Hepatocyte (in vitro differentiated cells): ENCODE data around the gene HNRNPA3. TPM values are rescaled to one million over a fixed set of nuclear protein-coding genes. Genes with fewer than 3 reads are reported as not detected.

Source experiments
- DNase-seq: peaks from one replicate; pipeline ENCODE4 v3.0.0-alpha.2; 2016; ENCODE audit warnings: low spot score
- H2AFZ ChIP-seq: fragments of 200-600 bp; sonication (generic); 2 replicates; pipeline ENCODE4 v1.6.0; 2016; ENCODE audit warnings: antibody characterized with exemption, mild to moderate bottlenecking
- H3K27ac ChIP-seq: fragments of 200-600 bp; sonication (generic); 2 replicates; pipeline ENCODE4 v1.5.1; 2016; ENCODE audit warnings: mild to moderate bottlenecking
- H3K27me3 ChIP-seq: fragments of 200-600 bp; sonication (generic); 2 replicates; pipeline ENCODE4 v1.6.1; 2016
- H3K36me3 ChIP-seq: fragments of 200-600 bp; sonication (generic); replicated peaks from 2 replicates; pipeline ENCODE4 v1.5.1; 2016; ENCODE audit warnings: low read depth; ENCODE audit not compliant: insufficient read depth
- H3K4me1 ChIP-seq: fragments of 200-600 bp; sonication (generic); 2 replicates; pipeline ENCODE4 v1.5.1; 2016; ENCODE audit warnings: mild to moderate bottlenecking, moderate library complexity; ENCODE audit not compliant: insufficient read depth
- H3K4me2 ChIP-seq: fragments of 200-600 bp; sonication (generic); 2 replicates; pipeline ENCODE4 v1.6.0; 2016
- H3K4me3 ChIP-seq: fragments of 200-600 bp; sonication (generic); 2 replicates; pipeline ENCODE4 v1.5.1; 2016; ENCODE audit warnings: mild to moderate bottlenecking
- H3K79me2 ChIP-seq: fragments of 200-600 bp; sonication (generic); 2 replicates; pipeline ENCODE4 v1.6.0; 2017; ENCODE audit warnings: mild to moderate bottlenecking
- H3K9me2 ChIP-seq: fragments of 200-600 bp; sonication (generic); replicated peaks from 2 replicates; pipeline ENCODE4 v1.6.0; 2017; ENCODE audit warnings: mild to moderate bottlenecking; ENCODE audit not compliant: insufficient read depth
- H3K9me3 ChIP-seq: fragments of 200-600 bp; sonication (generic); 2 replicates; pipeline ENCODE4 v1.5.1; 2016; ENCODE audit warnings: low read depth, mild to moderate bottlenecking
- H4K20me1 ChIP-seq: fragments of 200-600 bp; sonication (generic); 2 replicates; pipeline ENCODE4 v1.6.0; 2016; ENCODE audit warnings: mild to moderate bottlenecking; ENCODE audit not compliant: insufficient read depth, poor library complexity, severe bottlenecking
- EZH2 ChIP-seq: fragments of 200-600 bp; sonication (generic); IDR thresholded peaks from 2 replicates; pipeline ENCODE4 v1.6.1; 2016; ENCODE audit warnings: antibody characterized with exemption, mild to moderate bottlenecking, borderline replicate concordance
- EZH2phosphoT487 ChIP-seq: fragments of 200-600 bp; sonication (generic); IDR thresholded peaks from one replicate; pipeline ENCODE4 v1.6.1; 2018; ENCODE audit warnings: antibody characterized with exemption, mild to moderate bottlenecking, low read depth, moderate library complexity; ENCODE audit not compliant: unreplicated experiment, severe bottlenecking
- WGBS: methylation state at CpG from one replicate; pipeline ENCODE4 v1.1.6; 2016; ENCODE audit warnings: low lambda C conversion rate; ENCODE audit errors: missing lambda C conversion rate; 5-methylcytosine and 5-hydroxymethylcytosine counted together
- polyA plus RNA-seq: library from polyadenylated mRNA; unstranded; fragments of >200 nt; fragmentation: Nextera tagmentation; extraction: Ambion mirVana; gene quantifications from 2 replicates; pipeline ENCODE4 v1.2.1, GENCODE V29; 2016
- total RNA-seq: library from RNA; depleted of rRNA; stranded (reverse); fragments of >200 nt; gene quantifications from 2 replicates; pipeline ENCODE4 v1.2.3, GENCODE V29; 2014
- TF ChIP-seq, protein P1 (sequence below): fragments of 200-600 bp; sonication (generic); IDR thresholded peaks from 2 replicates; pipeline ENCODE4 v1.5.1; 2016; ENCODE audit warnings: antibody characterized with exemption, mild to moderate bottlenecking; ENCODE audit not compliant: poor library complexity

The HNRNPA3 gene
- total and polyA plus RNA-seq, 2 experiments from 2014 or later: 56.1 to 59.5 TPM

DNA sequence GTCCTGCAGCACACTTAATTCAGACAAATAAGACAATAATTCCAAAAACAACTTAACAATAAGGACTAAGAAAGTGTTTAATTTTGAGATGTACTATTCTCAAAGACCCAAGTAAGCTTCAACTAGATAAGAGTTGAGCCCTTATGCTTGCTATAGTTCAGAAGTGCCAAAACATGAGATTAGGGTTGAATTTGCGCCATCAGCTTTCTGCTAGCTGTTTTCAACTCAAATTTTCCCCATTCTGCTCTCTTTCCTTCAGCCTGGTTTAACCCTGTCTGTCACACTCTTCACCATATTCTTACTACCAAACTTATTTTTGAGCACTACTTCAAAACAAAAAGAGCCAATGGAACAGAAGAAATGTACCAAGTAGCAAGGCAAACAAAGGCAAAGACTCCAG, 47.8 kb downstream of the HNRNPA3 start:
- peak overlapping the region; percentile 80 for H3K4me2 ChIP-seq
- no peak for TF ChIP-seq EZH2phosphoT487
- TF ChIP-seq, protein P1, sequence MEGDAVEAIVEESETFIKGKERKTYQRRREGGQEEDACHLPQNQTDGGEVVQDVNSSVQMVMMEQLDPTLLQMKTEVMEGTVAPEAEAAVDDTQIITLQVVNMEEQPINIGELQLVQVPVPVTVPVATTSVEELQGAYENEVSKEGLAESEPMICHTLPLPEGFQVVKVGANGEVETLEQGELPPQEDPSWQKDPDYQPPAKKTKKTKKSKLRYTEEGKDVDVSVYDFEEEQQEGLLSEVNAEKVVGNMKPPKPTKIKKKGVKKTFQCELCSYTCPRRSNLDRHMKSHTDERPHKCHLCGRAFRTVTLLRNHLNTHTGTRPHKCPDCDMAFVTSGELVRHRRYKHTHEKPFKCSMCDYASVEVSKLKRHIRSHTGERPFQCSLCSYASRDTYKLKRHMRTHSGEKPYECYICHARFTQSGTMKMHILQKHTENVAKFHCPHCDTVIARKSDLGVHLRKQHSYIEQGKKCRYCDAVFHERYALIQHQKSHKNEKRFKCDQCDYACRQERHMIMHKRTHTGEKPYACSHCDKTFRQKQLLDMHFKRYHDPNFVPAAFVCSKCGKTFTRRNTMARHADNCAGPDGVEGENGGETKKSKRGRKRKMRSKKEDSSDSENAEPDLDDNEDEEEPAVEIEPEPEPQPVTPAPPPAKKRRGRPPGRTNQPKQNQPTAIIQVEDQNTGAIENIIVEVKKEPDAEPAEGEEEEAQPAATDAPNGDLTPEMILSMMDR: no peak
- TF ChIP-seq EZH2: no peak
- WGBS: 62% methylated on average over 1 of the region's 1 CpG
- no peak overlapping the region for H2AFZ ChIP-seq
- no peaks in the 10 kb centered on the region for H3K27me3 ChIP-seq
- H3K27ac ChIP-seq: no peak overlapping the region
- H3K9me2 ChIP-seq: no peaks in the 10 kb centered on the region
- H3K4me1 ChIP-seq: peaks cover 49% of the 10 kb centered on the region
- H3K9me3 ChIP-seq: no peaks in the 10 kb centered on the region
- no peaks in the 10 kb centered on the region for H3K36me3 ChIP-seq
- no peak overlapping the region for H3K4me3 ChIP-seq
- no peak for DNase-seq
- H3K79me2 ChIP-seq: peaks cover 87% of the 10 kb centered on the region
- H4K20me1 ChIP-seq: peaks cover 70% of the 10 kb centered on the region

DNA sequence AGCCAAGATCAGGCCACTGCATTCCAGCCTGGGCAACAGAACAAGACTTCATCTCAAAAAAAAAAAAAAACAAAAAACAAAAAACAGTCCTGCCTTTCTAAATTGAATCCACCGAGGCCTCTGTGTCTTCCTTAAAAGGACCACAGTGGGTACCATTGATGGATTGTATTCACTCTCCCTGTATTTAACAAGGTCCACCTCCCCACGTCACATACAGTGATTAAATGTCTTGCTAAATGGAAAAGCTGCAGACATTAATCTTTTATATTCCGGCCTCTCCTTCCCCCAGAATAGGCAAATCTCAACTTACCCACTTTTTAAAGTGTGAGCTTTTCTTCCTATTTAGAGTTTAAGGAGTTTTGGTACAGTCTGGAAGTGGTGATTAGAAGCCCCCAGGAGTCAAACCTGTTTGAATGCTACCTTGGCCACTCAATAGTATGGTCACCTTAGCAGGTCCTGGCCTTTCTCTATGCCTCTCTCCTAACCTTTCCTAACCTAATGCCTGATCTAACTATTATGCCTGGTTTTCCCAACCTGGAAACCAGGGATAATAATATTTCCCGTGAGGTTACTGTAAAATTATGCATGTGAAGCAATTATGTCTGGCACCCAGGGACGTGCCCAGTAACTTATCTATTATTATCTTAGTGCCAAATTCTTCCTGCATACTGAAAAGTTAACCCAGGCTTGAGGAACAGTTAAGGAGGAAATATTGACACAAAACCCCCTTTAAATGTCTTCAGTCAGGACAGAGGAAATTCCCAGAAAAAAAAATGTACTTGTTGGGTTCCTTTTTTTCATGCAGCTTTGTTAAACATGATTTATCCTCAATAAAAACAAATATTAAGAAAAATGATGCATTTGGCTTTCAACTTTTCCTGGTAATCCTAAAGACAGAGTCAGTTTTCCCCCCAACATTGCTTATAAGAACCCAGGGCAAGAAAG, 48.8 kb downstream of the HNRNPA3 start:
- Histone ChIP-seq H4K20me1 (peaks cover 60% of the 10 kb centered on the region), H3K36me3 (no peaks in the 10 kb centered on the region), H3K4me3 (peak overlapping the region; percentile 44), H3K4me2 (peak overlapping the region; percentile 80), H3K9me3 (no peaks in the 10 kb centered on the region), H3K4me1 (peaks cover 48% of the 10 kb centered on the region), H3K79me2 (peaks cover 76% of the 10 kb centered on the region), H2AFZ (no peak overlapping the region), H3K27ac (peak overlapping the region; percentile 100), H3K27me3 (no peaks in the 10 kb centered on the region), H3K9me2 (no peaks in the 10 kb centered on the region)
- DNase-seq: no peak
- TF ChIP-seq EZH2 (no peak), EZH2phosphoT487 (no peak)
- 37% methylated on average over 5 of the region's 5 CpGs for WGBS

DNA sequence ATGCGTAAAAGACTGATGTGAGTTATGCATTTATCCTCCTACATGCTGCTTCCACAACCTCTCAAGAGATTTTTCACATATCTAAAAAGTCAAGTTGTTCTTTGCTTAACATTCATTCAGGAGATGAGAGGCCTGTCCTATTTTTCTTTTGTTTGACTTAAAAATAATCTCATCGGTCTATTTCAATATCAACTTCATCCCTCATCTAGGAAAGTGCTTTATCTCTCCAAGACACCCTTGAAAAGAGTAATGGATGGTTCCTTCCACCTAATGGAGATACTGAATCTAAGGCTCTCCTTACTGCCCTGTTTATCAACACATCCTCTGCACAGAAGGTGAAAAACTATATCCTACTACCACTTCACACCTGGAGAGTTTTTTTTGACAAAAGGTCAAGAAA, 49.5 kb downstream of the HNRNPA3 start:
- Histone ChIP-seq H3K4me1 (peaks cover 49% of the 10 kb centered on the region), H4K20me1 (peaks cover 53% of the 10 kb centered on the region)
- no peak for TF ChIP-seq EZH2phosphoT487
- TF ChIP-seq, protein P1: no peak
- no peak for TF ChIP-seq EZH2

DNA sequence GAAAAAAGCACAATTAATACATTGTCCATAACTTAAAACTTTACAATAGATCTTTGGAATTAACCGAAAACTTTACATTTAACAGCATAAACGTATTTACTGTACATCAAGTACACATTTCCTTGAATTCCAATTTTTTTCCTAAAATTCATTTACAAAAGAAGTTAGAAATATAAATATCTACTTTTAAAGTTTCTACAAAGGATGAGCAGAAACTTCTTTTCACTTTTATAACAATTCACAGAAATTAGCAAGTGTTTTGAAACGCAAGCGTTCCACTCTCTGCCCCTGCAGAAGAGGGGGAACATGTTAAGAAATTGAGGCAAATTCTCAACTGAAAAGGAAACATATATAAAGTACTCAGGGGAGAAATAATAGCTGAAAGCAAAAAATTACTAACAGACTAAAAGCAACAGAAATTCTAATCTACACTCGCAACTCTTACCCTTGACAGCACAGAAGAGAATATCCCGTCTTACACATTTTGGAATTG, 50.4 kb downstream of the HNRNPA3 start:
- H3K36me3 ChIP-seq: no peaks in the 10 kb centered on the region
- H3K9me3 ChIP-seq: no peaks in the 10 kb centered on the region
- no peak overlapping the region for H2AFZ ChIP-seq
- H3K79me2 ChIP-seq: peaks cover 60% of the 10 kb centered on the region
- H3K27me3 ChIP-seq: no peaks in the 10 kb centered on the region
- peaks cover 44% of the 10 kb centered on the region for H4K20me1 ChIP-seq
- no peak for DNase-seq
- H3K4me2 ChIP-seq: peak overlapping the region; percentile 80
- H3K4me1 ChIP-seq: peaks cover 45% of the 10 kb centered on the region
- peak overlapping the region; percentile 44 for H3K4me3 ChIP-seq
- WGBS: 6% methylated on average over 6 of the region's 6 CpGs
- H3K27ac ChIP-seq: peak overlapping the region; percentile 100
- H3K9me2 ChIP-seq: no peaks in the 10 kb centered on the region
- TF ChIP-seq EZH2 (no peak), EZH2phosphoT487 (no peak)
- TF ChIP-seq, protein P1: no peak

More for the DNA sequence above, 49.5 kb downstream of the HNRNPA3 start:
- WGBS: 50% methylated on average over 2 of the region's 2 CpGs
- no peaks in the 10 kb centered on the region for H3K9me2 ChIP-seq
- H3K4me2 ChIP-seq: peak overlapping the region; percentile 80
- peak overlapping the region; percentile 100 for H3K27ac ChIP-seq
- no peak overlapping the region for H2AFZ ChIP-seq
- H3K9me3 ChIP-seq: no peaks in the 10 kb centered on the region
- H3K27me3 ChIP-seq: no peaks in the 10 kb centered on the region
- H3K79me2 ChIP-seq: peaks cover 69% of the 10 kb centered on the region
- peak overlapping the region; percentile 44 for H3K4me3 ChIP-seq
- DNase-seq: no peak
- H3K36me3 ChIP-seq: no peaks in the 10 kb centered on the region
